Smooth muscle cell (in vitro differentiated cells): ENCODE data around the gene AHCY. TPM values are rescaled to one million over a fixed set of nuclear protein-coding genes. Genes with fewer than 3 reads are reported as not detected.
"Not testable (repeated sequence)": the region's sequence is repeated elsewhere in the genome, so short reads cannot be mapped to it uniquely, and the experiment has no call there.

Experiments used
- DNase-seq: peaks from one replicate; lab custom pipeline; 2025; ENCODE audit not compliant: unreplicated experiment; lab: John Stamatoyannopoulos, UW
- H2AFZ ChIP-seq: fragments of 200-600 bp; sonication (generic); 2 replicates; pipeline ENCODE4 v1.6.0; 2016; ENCODE audit warnings: antibody characterized with exemption, low read depth, mild to moderate bottlenecking
- H3F3A ChIP-seq: fragments of 200-600 bp; sonication (generic); 2 replicates; pipeline ENCODE4 v1.6.0; 2017; ENCODE audit warnings: antibody characterized with exemption, low read depth
- H3K27ac ChIP-seq: fragments of 200-600 bp; sonication (generic); 2 replicates; pipeline ENCODE4 v1.5.1; 2016; ENCODE audit warnings: low read depth, mild to moderate bottlenecking
- H3K27me3 ChIP-seq: fragments of 200-600 bp; sonication (generic); 2 replicates; pipeline ENCODE4 v1.6.1; 2016; ENCODE audit warnings: low read depth, mild to moderate bottlenecking
- H3K36me3 ChIP-seq: fragments of 200-600 bp; sonication (generic); 2 replicates; pipeline ENCODE4 v1.5.1; 2016; ENCODE audit warnings: low read depth
- H3K4me1 ChIP-seq: fragments of 200-600 bp; sonication (generic); 2 replicates; pipeline ENCODE4 v1.5.1; 2016; ENCODE audit warnings: low read depth
- H3K4me2 ChIP-seq: fragments of 200-600 bp; sonication (generic); 2 replicates; pipeline ENCODE4 v1.6.0; 2016; ENCODE audit warnings: mild to moderate bottlenecking
- H3K4me3 ChIP-seq: fragments of 200-600 bp; sonication (generic); 2 replicates; pipeline ENCODE4 v1.5.1; 2016; ENCODE audit warnings: mild to moderate bottlenecking
- H3K79me2 ChIP-seq: fragments of 200-600 bp; sonication (generic); 2 replicates; pipeline ENCODE4 v1.6.0; 2016; ENCODE audit warnings: low read depth, mild to moderate bottlenecking
- H3K9ac ChIP-seq: fragments of 200-600 bp; sonication (generic); 2 replicates; pipeline ENCODE4 v1.6.0; 2016; ENCODE audit warnings: low read depth
- H3K9me3 ChIP-seq: fragments of 200-600 bp; sonication (generic); replicated peaks from 2 replicates; pipeline ENCODE4 v1.5.1; 2016; ENCODE audit warnings: low read depth
- H4K20me1 ChIP-seq: fragments of 200-600 bp; sonication (generic); 2 replicates; pipeline ENCODE4 v1.6.0; 2016; ENCODE audit warnings: low read depth
- CTCF ChIP-seq: fragments of 200-600 bp; sonication (generic); IDR thresholded peaks from 2 replicates; pipeline ENCODE4 v1.5.1; 2017; ENCODE audit warnings: borderline replicate concordance, mild to moderate bottlenecking, antibody characterized with exemption; ENCODE audit not compliant: insufficient read depth, poor library complexity, severe bottlenecking
- WGBS: methylation state at CpG from one replicate; pipeline ENCODE4 v1.1.7; 2016; ENCODE audit warnings: low lambda C conversion rate; 5-methylcytosine and 5-hydroxymethylcytosine counted together
- polyA plus RNA-seq: library from polyadenylated mRNA; unstranded; fragments of >200 nt; fragmentation: Nextera tagmentation; extraction: Ambion mirVana; gene quantifications from 2 replicates; pipeline ENCODE4 v1.2.1, GENCODE V29; 2016
- total RNA-seq: library from RNA; depleted of rRNA; stranded (reverse); fragments of >200 nt; gene quantifications from 2 replicates; pipeline ENCODE4 v1.2.3, GENCODE V29; 2014

The AHCY gene
- total and polyA plus RNA-seq, 2 experiments from 2014 or later: 39.4 to 73.8 TPM

- Histone ChIP-seq H3K9me3 (no peaks in the 10 kb centered on the region), H3K4me3 (no peak overlapping the region), H2AFZ (no peak overlapping the region), H3K36me3 (no peaks in the 10 kb centered on the region), H3K4me1 (no peaks in the 10 kb centered on the region), H3K27ac (no peak overlapping the region), H3K27me3 (no peaks in the 10 kb centered on the region), H4K20me1 (no peaks in the 10 kb centered on the region), H3K9ac (no peak overlapping the region), H3K79me2 (no peaks in the 10 kb centered on the region), H3K4me2 (no peak overlapping the region), H3F3A (no peaks in the 10 kb centered on the region)
- DNase-seq: no peak
- no peak for TF ChIP-seq CTCF
- WGBS: 82% methylated on average over 6 of the region's 6 CpGs
Measured at GRCh38 chr20:34345402-34345736, 42.2 kb upstream of the AHCY start.

DNA sequence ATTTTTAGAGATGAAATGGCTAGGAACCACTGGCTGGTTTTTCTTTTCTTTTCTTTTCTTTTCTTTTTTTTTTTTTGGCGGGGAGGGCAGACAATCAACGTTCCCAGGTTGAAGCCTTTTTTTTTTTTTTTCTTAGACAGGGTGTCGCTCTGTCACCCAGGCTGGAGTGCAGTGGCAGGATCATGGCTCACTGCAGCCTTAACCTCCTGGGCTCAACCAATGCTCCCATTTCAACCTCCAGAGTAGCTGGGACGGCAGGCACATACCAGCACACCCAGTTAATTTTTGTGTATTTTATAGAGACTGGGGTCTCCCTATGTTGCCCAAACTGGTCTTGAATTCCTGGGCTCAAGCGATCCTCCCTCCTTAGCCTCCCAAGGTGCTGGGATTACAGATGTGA is 41.1 kb upstream of the AHCY start:
- no peak overlapping the region for H3K9ac ChIP-seq
- no peaks in the 10 kb centered on the region for H4K20me1 ChIP-seq
- WGBS: 85% methylated on average over 5 of the region's 5 CpGs
- no peak for TF ChIP-seq CTCF
- H3K79me2 ChIP-seq: no peaks in the 10 kb centered on the region
- H3K4me1 ChIP-seq: no peaks in the 10 kb centered on the region
- no peak for DNase-seq
- H2AFZ ChIP-seq: no peak overlapping the region
- H3K27me3 ChIP-seq: no peaks in the 10 kb centered on the region
- no peak overlapping the region for H3K4me2 ChIP-seq
- H3K27ac ChIP-seq: no peak overlapping the region
- H3K36me3 ChIP-seq: no peaks in the 10 kb centered on the region
- no peaks in the 10 kb centered on the region for H3F3A ChIP-seq
- no peak overlapping the region for H3K4me3 ChIP-seq
- H3K9me3 ChIP-seq: no peaks in the 10 kb centered on the region

DNA sequence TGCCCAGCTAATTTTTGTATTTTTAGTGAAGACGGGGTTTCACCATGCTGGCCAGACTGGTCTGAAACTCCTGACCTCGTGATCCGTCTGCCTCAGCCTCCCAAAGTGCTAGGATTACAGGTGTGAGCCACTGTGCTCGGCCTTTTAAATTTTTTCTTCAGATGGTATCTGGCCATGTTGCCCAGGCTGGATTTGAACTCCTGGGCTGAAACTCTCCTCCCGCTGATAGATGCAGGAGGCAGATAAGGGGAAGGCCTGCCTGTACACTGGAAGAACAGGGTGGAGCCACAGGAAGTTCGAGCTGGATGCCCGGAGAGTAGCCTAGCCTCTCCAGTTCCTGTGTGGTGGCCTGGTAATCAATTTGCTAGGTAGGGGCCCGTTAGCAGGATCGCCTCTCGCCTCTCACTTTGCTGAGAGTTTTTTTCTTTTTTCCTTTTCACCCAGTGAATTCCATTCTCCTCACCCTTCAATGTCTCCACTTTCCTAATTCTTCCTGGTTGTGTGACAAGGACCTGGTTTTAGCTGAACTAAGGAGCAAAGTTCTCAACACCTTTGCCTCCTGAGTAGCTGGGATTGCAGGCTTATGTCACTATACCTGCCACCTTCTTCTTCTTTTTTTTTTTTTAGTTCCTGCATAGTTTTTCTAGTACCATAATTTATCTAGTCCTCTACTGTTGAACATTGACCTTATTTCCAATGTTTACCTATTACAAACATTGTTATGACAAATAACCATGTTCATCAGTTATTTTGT is 40.5 kb upstream of the AHCY start:
- no peaks in the 10 kb centered on the region for H3K4me1 ChIP-seq
- no peaks in the 10 kb centered on the region for H3F3A ChIP-seq
- no peaks in the 10 kb centered on the region for H3K9me3 ChIP-seq
- WGBS: 83% methylated on average over 10 of the region's 10 CpGs
- no peak overlapping the region for H3K4me2 ChIP-seq
- H3K4me3 ChIP-seq: no peak overlapping the region
- DNase-seq: no peak
- no peaks in the 10 kb centered on the region for H4K20me1 ChIP-seq
- H2AFZ ChIP-seq: no peak overlapping the region
- no peak for TF ChIP-seq CTCF
- no peaks in the 10 kb centered on the region for H3K79me2 ChIP-seq
- H3K36me3 ChIP-seq: no peaks in the 10 kb centered on the region
- H3K9ac ChIP-seq: no peak overlapping the region
- no peaks in the 10 kb centered on the region for H3K27me3 ChIP-seq
- H3K27ac ChIP-seq: no peak overlapping the region

- not testable (repeated sequence) for H3K9ac ChIP-seq, H4K20me1 ChIP-seq, DNase-seq, H3F3A ChIP-seq, H3K27me3 ChIP-seq, H2AFZ ChIP-seq, H3K79me2 ChIP-seq, H3K4me1 ChIP-seq, H3K4me3 ChIP-seq, H3K36me3 ChIP-seq, H3K27ac ChIP-seq, H3K4me2 ChIP-seq, H3K9me3 ChIP-seq
- 87% methylated on average over 9 of the region's 9 CpGs for WGBS
Measured at GRCh38 chr20:34341199-34341598, 38.0 kb upstream of the AHCY start.

GRCh38 chr20:34340726-34341125 is 37.6 kb upstream of the AHCY start:
- H3K4me2 ChIP-seq, H3K4me1 ChIP-seq, H3F3A ChIP-seq, H2AFZ ChIP-seq, DNase-seq, H3K27ac ChIP-seq, H3K79me2 ChIP-seq, H3K9me3 ChIP-seq, H3K9ac ChIP-seq, H3K4me3 ChIP-seq, H4K20me1 ChIP-seq, H3K36me3 ChIP-seq, H3K27me3 ChIP-seq: not testable (repeated sequence)
- 85% methylated on average over 10 of the region's 10 CpGs for WGBS
